ENCODE results near the gene GSK3B. TPM values are rescaled to one million over a fixed set of nuclear protein-coding genes. Genes with fewer than 3 reads are reported as not detected.

The GSK3B gene
- polyA plus RNA-seq, 1 donor from 2014 or later = 11.5 TPM

GRCh38 chr3:119818937-119819336 is 275.3 kb downstream of the GSK3B start:
- Mint-ChIP-seq H3K4me1 (peaks cover 0 to 2% (median 2%) of the 10 kb centered on the region in 3 donors), H3K27ac (no peak overlapping the region), H3K27me3 (peaks cover 1% of the 10 kb centered on the region), H3K4me3 (no peak overlapping the region), H3K9me3 (no peaks in the 10 kb centered on the region), H3K36me3 (no peaks in the 10 kb centered on the region)

DNA sequence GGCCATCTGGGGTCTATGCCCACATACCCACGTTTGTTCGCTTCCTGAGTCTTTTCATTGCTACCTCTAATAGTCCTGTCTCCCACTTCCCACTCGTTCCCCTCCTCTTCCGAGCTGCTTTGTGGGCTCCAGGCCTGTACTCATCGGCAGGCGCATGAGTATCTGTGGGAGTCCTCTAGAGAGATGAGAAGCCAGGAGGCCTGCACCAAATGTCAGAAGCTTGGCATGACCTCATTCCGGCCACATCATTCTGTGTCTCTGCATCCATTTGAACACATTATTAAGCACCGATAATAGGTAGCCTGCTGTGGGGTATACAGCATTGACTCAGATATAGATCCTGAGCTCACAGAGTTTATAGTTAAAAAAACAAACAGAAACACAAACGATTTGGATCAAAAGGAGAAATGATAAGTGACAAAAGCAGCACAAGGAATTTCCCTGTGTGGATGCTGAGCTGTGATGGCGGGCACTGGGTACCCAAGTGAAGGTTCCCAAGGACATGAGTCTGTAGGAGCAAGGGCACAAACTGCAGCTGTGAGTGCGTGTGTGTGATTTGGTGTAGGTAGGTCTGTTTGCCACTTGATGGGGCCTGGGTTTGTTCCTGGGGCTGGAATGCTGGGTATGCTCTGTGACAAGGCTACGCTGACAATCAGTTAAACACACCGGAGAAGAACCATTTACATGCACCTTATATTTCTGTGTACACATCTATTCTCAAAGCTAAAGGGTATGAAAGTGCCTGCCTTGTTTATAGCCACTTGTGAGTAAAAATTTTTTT is 276.5 kb downstream of the GSK3B start:
- Mint-ChIP-seq H3K4me1 (peaks cover 0 to 2% (median 2%) of the 10 kb centered on the region in 3 donors), H3K27ac (no peak overlapping the region), H3K36me3 (no peaks in the 10 kb centered on the region), H3K9me3 (no peaks in the 10 kb centered on the region), H3K27me3 (peaks cover 1% of the 10 kb centered on the region), H3K4me3 (no peak overlapping the region)

DNA sequence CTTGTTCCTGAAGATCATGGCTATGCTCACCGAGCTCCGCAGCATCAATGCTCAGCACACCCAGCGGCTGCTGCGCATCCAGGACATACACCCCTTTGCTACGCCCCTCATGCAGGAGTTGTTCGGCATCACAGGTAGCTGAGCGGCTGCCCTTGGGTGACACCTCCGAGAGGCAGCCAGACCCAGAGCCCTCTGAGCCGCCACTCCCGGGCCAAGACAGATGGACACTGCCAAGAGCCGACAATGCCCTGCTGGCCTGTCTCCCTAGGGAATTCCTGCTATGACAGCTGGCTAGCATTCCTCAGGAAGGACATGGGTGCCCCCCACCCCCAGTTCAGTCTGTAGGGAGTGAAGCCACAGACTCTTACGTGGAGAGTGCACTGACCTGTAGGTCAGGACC is 277.2 kb downstream of the GSK3B start:
- Mint-ChIP-seq H3K9me3 (no peaks in the 10 kb centered on the region), H3K27me3 (peaks cover 1% of the 10 kb centered on the region), H3K36me3 (no peaks in the 10 kb centered on the region), H3K4me1 (peaks cover 0 to 2% (median 2%) of the 10 kb centered on the region in 3 donors), H3K4me3 (no peak overlapping the region), H3K27ac (no peak overlapping the region)

GRCh38 chr3:119815716-119816115 is 278.5 kb downstream of the GSK3B start:
- peaks cover 0 to 2% (median 1%) of the 10 kb centered on the region in 3 donors for H3K4me1 Mint-ChIP-seq
- no peaks in the 10 kb centered on the region for H3K36me3 Mint-ChIP-seq
- H3K4me3 Mint-ChIP-seq = no peak overlapping the region
- no peaks in the 10 kb centered on the region for H3K9me3 Mint-ChIP-seq
- no peak overlapping the region for H3K27ac Mint-ChIP-seq
- H3K27me3 Mint-ChIP-seq = peaks cover 1% of the 10 kb centered on the region

DNA sequence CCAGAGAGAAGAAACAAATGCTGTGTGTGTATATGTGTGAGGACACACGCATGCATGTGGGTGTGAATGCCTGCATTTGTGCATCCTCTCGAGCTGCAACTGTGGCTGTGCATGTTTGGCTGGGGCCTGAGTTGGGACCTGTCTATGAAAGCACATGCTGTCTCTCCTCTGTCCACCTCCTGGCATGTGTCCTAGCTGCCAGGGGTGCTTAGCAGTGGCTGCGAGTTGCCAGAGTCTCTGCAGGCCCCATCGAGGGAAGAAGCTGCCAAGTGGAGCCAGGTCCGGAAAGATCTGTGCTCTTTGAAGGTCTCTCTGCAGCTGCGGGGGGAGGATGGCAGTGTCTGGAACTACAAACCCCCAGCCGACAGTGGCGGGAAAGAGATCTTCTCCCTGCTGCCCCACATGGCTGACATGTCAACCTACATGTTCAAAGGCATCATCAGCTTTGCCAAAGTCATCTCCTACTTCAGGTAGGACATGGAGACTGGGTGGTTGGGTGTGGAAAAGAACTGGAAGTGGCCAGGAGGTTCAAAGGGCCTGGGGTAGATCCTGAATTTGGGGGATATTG is 281.7 kb downstream of the GSK3B start:
- Mint-ChIP-seq H3K27me3 (peaks cover 1% of the 10 kb centered on the region), H3K4me1 (peaks cover 4 to 10% (median 8%) of the 10 kb centered on the region in 3 donors), H3K4me3 (no peak overlapping the region), H3K27ac (peak overlapping the region in 1 of 3 donors; percentile 60), H3K9me3 (no peaks in the 10 kb centered on the region), H3K36me3 (no peaks in the 10 kb centered on the region)

GRCh38 chr3:119810018-119810435 is 284.2 kb downstream of the GSK3B start:
- Mint-ChIP-seq H3K9me3 (no peaks in the 10 kb centered on the region), H3K27me3 (peaks cover 1% of the 10 kb centered on the region), H3K27ac (no peak overlapping the region), H3K4me1 (peaks cover 4 to 10% (median 8%) of the 10 kb centered on the region in 3 donors), H3K4me3 (peak overlapping the region; percentile 85 to 95 (median 92)), H3K36me3 (no peaks in the 10 kb centered on the region)

GRCh38 chr3:119809249-119810017 is 284.8 kb downstream of the GSK3B start:
- Mint-ChIP-seq H3K36me3 (peaks cover 4% of the 10 kb centered on the region), H3K4me1 (peaks cover 4 to 10% (median 8%) of the 10 kb centered on the region in 3 donors), H3K27me3 (no peaks in the 10 kb centered on the region), H3K9me3 (no peaks in the 10 kb centered on the region), H3K4me3 (peak overlapping the region; percentile 85 to 95 (median 92)), H3K27ac (peak overlapping the region in 1 of 3 donors; percentile 7)

DNA sequence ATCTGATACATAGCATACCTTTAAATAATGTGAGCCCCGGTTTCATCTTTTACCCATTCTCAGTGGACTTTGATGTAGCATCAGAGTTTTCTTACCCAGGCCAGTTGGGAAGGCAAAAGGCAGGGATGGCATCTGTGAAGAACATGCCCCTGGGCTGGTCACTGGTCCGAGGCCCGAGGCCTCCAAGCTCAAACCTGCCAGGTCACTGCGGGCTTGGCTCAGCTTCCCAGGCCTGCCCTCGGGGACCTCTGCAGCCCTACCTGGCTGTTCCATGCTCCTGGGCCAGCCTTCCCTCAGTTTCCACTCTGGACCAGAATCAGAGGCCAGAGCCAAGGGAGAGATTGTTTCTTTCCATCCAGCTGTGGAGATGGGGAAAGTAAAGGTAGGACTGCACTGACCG is 285.4 kb downstream of the GSK3B start:
- Mint-ChIP-seq H3K9me3 (no peaks in the 10 kb centered on the region), H3K4me1 (peaks cover 4 to 10% (median 8%) of the 10 kb centered on the region in 3 donors), H3K36me3 (peaks cover 4% of the 10 kb centered on the region), H3K4me3 (peak overlapping the region in 3 of 4 donors; percentile 50 to 78 (median 61)), H3K27me3 (no peaks in the 10 kb centered on the region), H3K27ac (no peak overlapping the region)

DNA sequence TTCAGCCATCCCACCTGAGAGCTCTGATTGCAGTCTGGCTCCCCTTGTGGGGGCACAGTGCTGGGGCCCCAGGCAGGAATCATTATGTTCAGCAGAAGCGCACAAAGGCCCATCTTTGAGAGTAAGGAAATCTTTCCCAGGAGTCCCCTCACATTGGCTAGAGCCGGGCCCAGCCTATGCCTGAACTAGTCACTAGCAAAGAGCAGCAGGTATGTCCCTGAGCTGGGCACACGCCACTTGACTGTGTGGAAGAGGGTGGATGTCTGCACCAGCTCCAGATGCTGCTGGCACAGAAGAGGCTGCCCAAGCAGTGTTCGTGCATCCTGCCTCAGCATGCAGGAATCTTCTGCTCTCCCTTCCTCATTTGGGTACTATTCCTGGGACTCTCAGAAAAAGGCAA is 286.0 kb downstream of the GSK3B start:
- no peaks in the 10 kb centered on the region for H3K9me3 Mint-ChIP-seq
- H3K27ac Mint-ChIP-seq = no peak overlapping the region
- peaks cover 4 to 10% (median 8%) of the 10 kb centered on the region in 3 donors for H3K4me1 Mint-ChIP-seq
- H3K36me3 Mint-ChIP-seq = peaks cover 4% of the 10 kb centered on the region
- H3K27me3 Mint-ChIP-seq = no peaks in the 10 kb centered on the region
- H3K4me3 Mint-ChIP-seq = peak overlapping the region in 3 of 4 donors; percentile 50 to 84 (median 61)

DNA sequence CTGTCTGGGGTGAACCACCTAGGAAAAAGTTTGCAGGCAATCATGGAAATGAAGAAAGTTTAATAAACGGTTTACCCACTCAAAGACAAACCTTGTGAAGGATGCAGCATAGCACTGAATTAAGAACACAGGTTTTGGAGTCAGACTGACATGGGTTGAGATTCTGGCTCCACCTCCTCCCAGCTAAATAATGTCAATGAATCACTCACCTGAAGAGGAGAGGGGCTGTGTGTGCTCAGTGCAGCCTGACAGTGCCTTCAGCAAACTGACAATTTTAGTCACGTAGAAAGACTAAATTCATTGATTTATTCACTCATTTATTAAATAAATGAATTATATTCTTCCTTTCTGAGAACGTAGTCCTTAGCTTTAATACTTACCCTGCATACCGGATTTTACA is 293.4 kb downstream of the GSK3B start:
- H3K4me3 Mint-ChIP-seq = no peak overlapping the region
- no peaks in the 10 kb centered on the region for H3K4me1 Mint-ChIP-seq
- H3K9me3 Mint-ChIP-seq = no peaks in the 10 kb centered on the region
- peaks cover 11% of the 10 kb centered on the region for H3K27me3 Mint-ChIP-seq
- H3K27ac Mint-ChIP-seq = no peak overlapping the region
- H3K36me3 Mint-ChIP-seq = peaks cover 6% of the 10 kb centered on the region

DNA sequence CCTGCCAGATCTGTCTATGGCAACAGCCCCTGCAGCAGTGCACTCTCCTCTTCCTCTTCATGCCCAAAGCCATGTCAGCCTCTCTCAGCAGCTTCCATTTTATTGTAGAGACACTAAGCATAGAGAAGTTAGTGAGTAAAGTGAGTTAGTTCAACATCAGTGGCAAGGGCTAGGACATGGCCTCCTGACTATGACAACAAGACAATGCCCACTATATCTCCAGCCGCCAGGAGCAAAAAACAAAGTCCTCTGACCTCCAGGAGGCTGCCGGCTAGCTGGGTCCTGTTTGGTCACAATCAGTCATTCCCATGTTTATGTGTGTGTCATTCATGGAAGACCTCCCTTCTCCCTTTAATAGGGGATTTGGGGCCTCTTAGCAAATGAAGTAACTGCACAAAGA is 297.5 kb downstream of the GSK3B start:
- Mint-ChIP-seq H3K4me1 (peaks cover 0 to 2% (median 0%) of the 10 kb centered on the region in 3 donors), H3K27ac (no peak overlapping the region), H3K36me3 (peaks cover 2% of the 10 kb centered on the region), H3K9me3 (no peaks in the 10 kb centered on the region), H3K27me3 (peaks cover 10% of the 10 kb centered on the region), H3K4me3 (no peak overlapping the region)

GRCh38 chr3:119796368-119796767 is 297.9 kb downstream of the GSK3B start:
- Mint-ChIP-seq H3K36me3 (peaks cover 2% of the 10 kb centered on the region), H3K4me1 (peaks cover 0 to 2% (median 0%) of the 10 kb centered on the region in 3 donors), H3K27ac (no peak overlapping the region), H3K9me3 (no peaks in the 10 kb centered on the region), H3K27me3 (peaks cover 10% of the 10 kb centered on the region), H3K4me3 (no peak overlapping the region)

- H3K27ac Mint-ChIP-seq = no peak overlapping the region
- peaks cover 10% of the 10 kb centered on the region for H3K27me3 Mint-ChIP-seq
- peaks cover 0 to 2% (median 0%) of the 10 kb centered on the region in 3 donors for H3K4me1 Mint-ChIP-seq
- H3K9me3 Mint-ChIP-seq = no peaks in the 10 kb centered on the region
- H3K4me3 Mint-ChIP-seq = no peak overlapping the region
- H3K36me3 Mint-ChIP-seq = peaks cover 2% of the 10 kb centered on the region
Measured at GRCh38 chr3:119795849-119796248, 298.4 kb downstream of the GSK3B start.

DNA sequence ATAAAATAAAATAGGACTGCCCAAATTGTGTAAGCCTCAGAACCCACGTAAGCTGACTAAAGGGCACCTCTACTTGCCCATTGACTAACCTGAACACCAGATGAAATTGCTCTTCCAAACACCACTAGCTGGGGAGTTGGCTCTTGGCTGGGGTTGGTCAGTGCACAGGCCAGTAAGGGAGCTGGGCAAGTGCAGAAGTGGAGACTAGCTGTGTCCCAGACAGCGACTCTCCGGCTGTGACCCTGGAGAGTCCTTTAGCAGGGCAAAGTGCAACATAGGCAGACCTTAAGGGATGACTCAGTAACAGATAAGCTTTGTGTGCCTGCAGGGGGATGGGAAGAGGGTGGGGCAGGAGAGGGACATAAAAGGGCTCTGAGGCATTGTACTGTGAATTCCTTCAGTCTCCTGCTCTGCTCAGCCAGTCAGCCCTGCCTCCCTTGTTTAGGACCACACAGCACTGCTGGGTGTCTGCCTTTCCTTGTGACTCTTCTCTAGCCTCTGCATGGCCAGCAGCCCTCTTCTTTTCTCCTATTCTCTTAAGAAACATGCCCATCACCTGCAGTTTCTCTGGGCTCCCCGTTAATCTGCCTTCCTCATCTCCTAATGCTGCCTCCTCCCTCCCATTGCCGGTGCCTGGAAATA is 299.2 kb downstream of the GSK3B start:
- Mint-ChIP-seq H3K9me3 (no peaks in the 10 kb centered on the region), H3K4me3 (no peak overlapping the region), H3K27ac (no peak overlapping the region), H3K4me1 (peaks cover 0 to 2% (median 0%) of the 10 kb centered on the region in 3 donors), H3K36me3 (peaks cover 2% of the 10 kb centered on the region), H3K27me3 (peaks cover 6% of the 10 kb centered on the region)

- Mint-ChIP-seq H3K4me3 (no peak overlapping the region), H3K27ac (no peak overlapping the region), H3K27me3 (peaks cover 4% of the 10 kb centered on the region), H3K4me1 (peaks cover 0 to 2% (median 0%) of the 10 kb centered on the region in 3 donors), H3K9me3 (peaks cover 0 to 2% (median 0%) of the 10 kb centered on the region in 3 donors), H3K36me3 (peaks cover 2% of the 10 kb centered on the region)
Measured at GRCh38 chr3:119794401-119794800, 299.8 kb downstream of the GSK3B start.

Data from IgD-negative memory B cell (primary cell).